ENCODE results near the gene OLFM2.

DNA sequence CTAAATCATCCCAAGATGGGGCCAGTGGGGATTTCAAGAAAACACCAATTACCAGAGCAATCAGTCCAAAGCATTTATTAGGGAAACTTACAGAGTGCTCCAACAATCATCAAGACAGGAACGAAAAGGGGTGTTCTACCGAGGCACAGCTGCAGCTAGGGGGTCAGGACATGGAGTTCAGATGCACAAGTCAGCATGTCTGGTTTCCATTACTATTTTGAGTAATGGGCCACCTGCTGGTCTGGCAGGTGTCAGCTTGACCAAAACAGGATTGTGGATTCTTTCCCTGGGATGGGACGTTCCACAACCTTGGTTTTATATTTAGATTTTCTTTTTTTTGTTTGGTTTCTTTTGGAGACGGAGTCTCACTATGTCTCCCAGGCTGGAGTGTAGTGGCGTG, 112.5 kb downstream of the OLFM2 start:
- TF ChIP-seq EZH2 (IDR thresholded peaks at IDR 0.05) (no peak), YY1 (IDR thresholded peaks at IDR 0.05; ENCODE audit: extremely low read depth, insufficient replicate concordance, low read depth, low read length) (no peak), SIN3A (IDR thresholded peaks at IDR 0.05; ENCODE audit: low read depth) (no peak), CEBPB (IDR thresholded peaks at IDR 0.05; ENCODE audit: low read depth) (no peak), POLR2A (IDR thresholded peaks at IDR 0.05; ENCODE audit: borderline replicate concordance, extremely low read depth, insufficient read depth, insufficient read length) (no peak), EGR1 (IDR thresholded peaks at IDR 0.05; ENCODE audit: low read depth) (no peak), POLR2AphosphoS5 (IDR thresholded peaks at IDR 0.05; ENCODE audit: low read depth, low read length) (no peak), JUND (IDR thresholded peaks at IDR 0.05) (no peak), EZH2phosphoT487 (IDR thresholded peaks at IDR 0.05; ENCODE audit: borderline replicate concordance) (no peak), RAD21 (IDR thresholded peaks at IDR 0.05; ENCODE audit: low read depth) (no peak), ZNF274 (IDR thresholded peaks at IDR 0.05; ENCODE audit: low read depth, low read length) (no peak)
- TF ChIP-seq, protein P1, sequence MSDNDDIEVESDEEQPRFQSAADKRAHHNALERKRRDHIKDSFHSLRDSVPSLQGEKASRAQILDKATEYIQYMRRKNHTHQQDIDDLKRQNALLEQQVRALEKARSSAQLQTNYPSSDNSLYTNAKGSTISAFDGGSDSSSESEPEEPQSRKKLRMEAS (IDR thresholded peaks at IDR 0.05), result no peak
- TF ChIP-seq, protein P2, sequence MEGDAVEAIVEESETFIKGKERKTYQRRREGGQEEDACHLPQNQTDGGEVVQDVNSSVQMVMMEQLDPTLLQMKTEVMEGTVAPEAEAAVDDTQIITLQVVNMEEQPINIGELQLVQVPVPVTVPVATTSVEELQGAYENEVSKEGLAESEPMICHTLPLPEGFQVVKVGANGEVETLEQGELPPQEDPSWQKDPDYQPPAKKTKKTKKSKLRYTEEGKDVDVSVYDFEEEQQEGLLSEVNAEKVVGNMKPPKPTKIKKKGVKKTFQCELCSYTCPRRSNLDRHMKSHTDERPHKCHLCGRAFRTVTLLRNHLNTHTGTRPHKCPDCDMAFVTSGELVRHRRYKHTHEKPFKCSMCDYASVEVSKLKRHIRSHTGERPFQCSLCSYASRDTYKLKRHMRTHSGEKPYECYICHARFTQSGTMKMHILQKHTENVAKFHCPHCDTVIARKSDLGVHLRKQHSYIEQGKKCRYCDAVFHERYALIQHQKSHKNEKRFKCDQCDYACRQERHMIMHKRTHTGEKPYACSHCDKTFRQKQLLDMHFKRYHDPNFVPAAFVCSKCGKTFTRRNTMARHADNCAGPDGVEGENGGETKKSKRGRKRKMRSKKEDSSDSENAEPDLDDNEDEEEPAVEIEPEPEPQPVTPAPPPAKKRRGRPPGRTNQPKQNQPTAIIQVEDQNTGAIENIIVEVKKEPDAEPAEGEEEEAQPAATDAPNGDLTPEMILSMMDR (IDR thresholded peaks at IDR 0.05 in 2 of 3, conservative IDR thresholded peaks at IDR 0.05 in 1 of 3; ENCODE audit: borderline replicate concordance in 1 of 3, insufficient read depth in 1 of 3, low read depth in 2 of 3, low read length in 2 of 3), result no peak
- TF ChIP-seq, protein P3, sequence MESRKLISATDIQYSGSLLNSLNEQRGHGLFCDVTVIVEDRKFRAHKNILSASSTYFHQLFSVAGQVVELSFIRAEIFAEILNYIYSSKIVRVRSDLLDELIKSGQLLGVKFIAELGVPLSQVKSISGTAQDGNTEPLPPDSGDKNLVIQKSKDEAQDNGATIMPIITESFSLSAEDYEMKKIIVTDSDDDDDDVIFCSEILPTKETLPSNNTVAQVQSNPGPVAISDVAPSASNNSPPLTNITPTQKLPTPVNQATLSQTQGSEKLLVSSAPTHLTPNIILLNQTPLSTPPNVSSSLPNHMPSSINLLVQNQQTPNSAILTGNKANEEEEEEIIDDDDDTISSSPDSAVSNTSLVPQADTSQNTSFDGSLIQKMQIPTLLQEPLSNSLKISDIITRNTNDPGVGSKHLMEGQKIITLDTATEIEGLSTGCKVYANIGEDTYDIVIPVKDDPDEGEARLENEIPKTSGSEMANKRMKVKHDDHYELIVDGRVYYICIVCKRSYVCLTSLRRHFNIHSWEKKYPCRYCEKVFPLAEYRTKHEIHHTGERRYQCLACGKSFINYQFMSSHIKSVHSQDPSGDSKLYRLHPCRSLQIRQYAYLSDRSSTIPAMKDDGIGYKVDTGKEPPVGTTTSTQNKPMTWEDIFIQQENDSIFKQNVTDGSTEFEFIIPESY (IDR thresholded peaks at IDR 0.05; ENCODE audit: extremely low read depth, insufficient replicate concordance, low read length), result no peak
